H9 (cell line): ENCODE measurements around the gene CHAMP1. TPM values are rescaled to one million over a fixed set of nuclear protein-coding genes. Genes with fewer than 3 reads are reported as not detected.

Experiments used
- DNase-seq: peaks from one replicate; pipeline ENCODE4 v3.0.0-alpha.2; 2017
- H2AFZ ChIP-seq: one replicate; pipeline ENCODE4 v1.6.1; 2013; ENCODE audit warnings: mild to moderate bottlenecking, low read length, control low read depth, moderate library complexity
- H2AK5ac ChIP-seq: 2 replicates; pipeline ENCODE4 v1.6.1; 2013; ENCODE audit warnings: low read length, control low read depth, mixed read lengths; ENCODE audit not compliant: insufficient read length
- H2BK120ac ChIP-seq: one replicate; pipeline ENCODE4 v1.6.1; 2013; ENCODE audit warnings: low read depth, mild to moderate bottlenecking, low read length, control low read depth, inconsistent platforms; ENCODE audit not compliant: poor library complexity, severe bottlenecking
- H2BK12ac ChIP-seq: 2 replicates; pipeline ENCODE4 v1.6.1; 2013; ENCODE audit warnings: low read length, control low read depth, mixed read lengths, low read depth; ENCODE audit not compliant: insufficient read length
- H2BK15ac ChIP-seq: 2 replicates; pipeline ENCODE4 v1.6.1; 2013; ENCODE audit warnings: low read depth, low read length, control low read depth
- H2BK20ac ChIP-seq: one replicate; pipeline ENCODE4 v1.6.1; 2013; ENCODE audit warnings: low read depth, mild to moderate bottlenecking, low read length, control low read depth, inconsistent platforms; ENCODE audit not compliant: poor library complexity, severe bottlenecking
- H2BK5ac ChIP-seq: 2 replicates; pipeline ENCODE4 v1.6.1; 2013; ENCODE audit warnings: low read length, control low read depth, mixed read lengths; ENCODE audit not compliant: insufficient read length
- H3K14ac ChIP-seq: 2 replicates; pipeline ENCODE4 v1.6.1; 2013; ENCODE audit warnings: low read length, control low read depth; ENCODE audit not compliant: insufficient read depth
- H3K18ac ChIP-seq: 2 replicates; pipeline ENCODE4 v1.6.1; 2013; ENCODE audit warnings: low read depth, mild to moderate bottlenecking, mixed read lengths, low read length, control low read depth; ENCODE audit not compliant: insufficient read length
- H3K23ac ChIP-seq: 2 replicates; pipeline ENCODE4 v1.6.1; 2013; ENCODE audit warnings: low read length, control low read depth, mixed read lengths, low read depth; ENCODE audit not compliant: insufficient read length
- H3K23me2 ChIP-seq: 2 replicates; pipeline ENCODE4 v1.6.1; 2013; ENCODE audit warnings: low read depth, mild to moderate bottlenecking, mixed read lengths, low read length, control low read depth; ENCODE audit not compliant: insufficient read length, poor library complexity, severe bottlenecking
- H3K27ac ChIP-seq: 2 replicates; pipeline ENCODE4 v1.5.1; 2013; ENCODE audit warnings: low read length, control low read depth, mixed read lengths, low read depth; ENCODE audit not compliant: insufficient read length
- H3K27me3 ChIP-seq: 2 replicates; pipeline ENCODE4 v1.6.1; 2013; ENCODE audit warnings: low read length, control low read depth, inconsistent platforms; ENCODE audit not compliant: insufficient read depth
- H3K4ac ChIP-seq: 2 replicates; pipeline ENCODE4 v1.6.1; 2013; ENCODE audit warnings: low read depth, mild to moderate bottlenecking, control low read depth, inconsistent platforms, low read length, moderate library complexity
- H3K4me1 ChIP-seq: 2 replicates; pipeline ENCODE4 v1.6.1; 2013; ENCODE audit warnings: low read length, control low read depth, inconsistent platforms; ENCODE audit not compliant: insufficient read depth
- H3K4me2 ChIP-seq: 2 replicates; pipeline ENCODE4 v1.6.1; 2013; ENCODE audit warnings: low read length, control low read depth, mixed read lengths; ENCODE audit not compliant: insufficient read length, insufficient read depth
- H3K56ac ChIP-seq: 2 replicates; pipeline ENCODE4 v1.6.1; 2013; ENCODE audit warnings: low read depth, mild to moderate bottlenecking, mixed read lengths, low read length, control low read depth; ENCODE audit not compliant: insufficient read length
- H3K79me1 ChIP-seq: 2 replicates; pipeline ENCODE4 v1.6.1; 2013; ENCODE audit warnings: low read depth, mild to moderate bottlenecking, moderate library complexity, low read length, control low read depth, inconsistent platforms; ENCODE audit not compliant: insufficient read depth, poor library complexity, severe bottlenecking
- H3K79me2 ChIP-seq: 2 replicates; pipeline ENCODE4 v1.6.1; 2013; ENCODE audit warnings: low read length, control low read depth, inconsistent platforms; ENCODE audit not compliant: insufficient read depth
- H3K9ac ChIP-seq: 2 replicates; pipeline ENCODE4 v1.6.1; 2013; ENCODE audit warnings: low read length, control low read depth, mixed read lengths; ENCODE audit not compliant: insufficient read length; ENCODE audit errors: extremely low read depth
- H3K9me3 ChIP-seq: one replicate; pipeline ENCODE4 v1.6.1; 2013; ENCODE audit warnings: low read depth, low read length, inconsistent platforms; ENCODE audit not compliant: control insufficient read depth
- H3T11ph ChIP-seq: one replicate; pipeline ENCODE4 v1.6.1; 2013; ENCODE audit warnings: mild to moderate bottlenecking, low read length, control low read depth, inconsistent platforms
- H4K20me1 ChIP-seq: one replicate; pipeline ENCODE4 v1.6.1; 2013; ENCODE audit not compliant: control insufficient read depth, insufficient read length, insufficient read depth
- H4K5ac ChIP-seq: 2 replicates; pipeline ENCODE4 v1.6.1; 2013; ENCODE audit warnings: low read depth, mild to moderate bottlenecking, mixed read lengths, low read length, control low read depth; ENCODE audit not compliant: insufficient read length
- H4K8ac ChIP-seq: replicated peaks from 2 replicates; pipeline ENCODE4 v1.6.1; 2013; ENCODE audit warnings: low read length, control low read depth, mixed read lengths, low read depth; ENCODE audit not compliant: insufficient read length
- H4K91ac ChIP-seq: 2 replicates; pipeline ENCODE4 v1.6.1; 2013; ENCODE audit warnings: low read depth, mild to moderate bottlenecking, moderate library complexity, mixed read lengths, low read length, control low read depth; ENCODE audit not compliant: insufficient read length
- H3K27ac Mint-ChIP-seq, 3 experiments: 2 replicates in 2 of 3; 3 replicates in 1 of 3; pipeline ENCODE4 v1.8.0; 2020 to 2021; ENCODE audit warnings: mixed read lengths in 3 of 3, mild to moderate bottlenecking in 1 of 3, moderate library complexity in 1 of 3
- H3K27me3 Mint-ChIP-seq: 2 replicates; pipeline ENCODE4 v1.8.0; 2021; ENCODE audit warnings: low read depth, mild to moderate bottlenecking, moderate library complexity, mixed read lengths
- H3K36me3 Mint-ChIP-seq, 3 experiments: 2 replicates in 2 of 3; 3 replicates in 1 of 3; pipeline ENCODE4 v1.8.0; 2020 to 2021; ENCODE audit warnings: low read depth in 3 of 3, mixed read lengths in 3 of 3; ENCODE audit not compliant: insufficient read depth in 1 of 3
- H3K4me1 Mint-ChIP-seq, 2 experiments: 2 replicates each; pipeline ENCODE4 v1.8.0; 2020; ENCODE audit warnings: mixed read lengths in 2 of 2
- H3K4me3 Mint-ChIP-seq, 2 experiments: 2 replicates in 1 of 2; 3 replicates in 1 of 2; pipeline ENCODE4 v1.8.0; 2020 to 2021; ENCODE audit warnings: mild to moderate bottlenecking in 2 of 2, mixed read lengths in 2 of 2, moderate library complexity in 1 of 2
- H3K9me3 Mint-ChIP-seq, 2 experiments: 2 replicates in 1 of 2; 3 replicates in 1 of 2; pipeline ENCODE4 v1.8.0; 2020; ENCODE audit warnings: mild to moderate bottlenecking in 2 of 2, mixed read lengths in 2 of 2, moderate library complexity in 1 of 2
- WGBS: extraction: QIAGEN DNeasy Blood & Tissue Kit; methylation state at CpG from one replicate; pipeline ENCODE4 v1.1.7; 2013; ENCODE audit warnings: missing lambda C conversion rate, low lambda C conversion rate, mixed read lengths; ENCODE audit not compliant: insufficient read length; ENCODE audit errors: extremely low coverage; 5-methylcytosine and 5-hydroxymethylcytosine counted together
- total RNA-seq: library from RNA; stranded (reverse); gene quantifications from 2 replicates; pipeline ENCODE4 v1.2.1, GENCODE V29; 2021
- TF ChIP-seq, protein P1 (sequence below): fragments of 200-600 bp; sonication (generic); conservative IDR thresholded peaks from 3 replicates; pipeline ENCODE4 v1.8.0; 2021; ENCODE audit warnings: antibody characterized with exemption, mild to moderate bottlenecking

Gene CHAMP1
- total RNA-seq, 1 experiment from 2014 or later = 62.1 TPM

DNA sequence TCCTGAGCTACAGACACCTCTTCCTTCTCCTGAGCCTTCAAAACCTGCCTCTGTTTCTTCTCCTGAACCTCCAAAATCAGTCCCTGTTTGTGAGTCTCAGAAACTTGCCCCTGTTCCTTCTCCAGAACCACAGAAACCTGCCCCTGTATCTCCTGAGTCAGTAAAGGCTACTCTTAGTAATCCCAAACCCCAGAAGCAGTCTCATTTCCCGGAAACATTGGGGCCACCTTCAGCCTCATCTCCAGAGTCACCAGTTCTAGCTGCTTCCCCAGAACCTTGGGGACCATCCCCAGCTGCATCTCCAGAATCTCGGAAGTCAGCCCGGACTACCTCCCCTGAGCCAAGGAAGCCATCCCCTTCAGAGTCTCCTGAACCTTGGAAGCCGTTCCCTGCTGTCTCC, 10.0 kb downstream of the CHAMP1 start:
- Histone ChIP-seq H2BK120ac (no peak overlapping the region), H3K4ac (no peak overlapping the region), H4K5ac (no peak overlapping the region), H3T11ph (no peak overlapping the region), H3K9ac (no peak overlapping the region), H2BK15ac (no peak overlapping the region), H2BK20ac (no peak overlapping the region), H3K27ac (no peak overlapping the region), H3K23me2 (no peaks in the 10 kb centered on the region), H3K4me1 (no peaks in the 10 kb centered on the region; the same call in 1 of the 2 replicates), H4K20me1 (no peaks in the 10 kb centered on the region), H4K8ac (no peak overlapping the region), H2AK5ac (no peak overlapping the region), H3K4me2 (no peak overlapping the region), H3K56ac (no peak overlapping the region), H3K14ac (no peak overlapping the region), H3K27me3 (no peaks in the 10 kb centered on the region), H3K23ac (no peak overlapping the region), H2AFZ (no peak overlapping the region), H2BK5ac (no peak overlapping the region), H3K9me3 (no peaks in the 10 kb centered on the region), H2BK12ac (no peak overlapping the region), H4K91ac (no peak overlapping the region), H3K79me2 (peaks cover 4% of the 10 kb centered on the region; the same call in 1 of the 2 replicates), H3K79me1 (no peaks in the 10 kb centered on the region), H3K18ac (no peak overlapping the region)
- Mint-ChIP-seq H3K4me3 (no peak overlapping the region), H3K9me3 (no peaks in the 10 kb centered on the region), H3K27me3 (no peaks in the 10 kb centered on the region), H3K4me1 (peaks cover 6 to 7% of the 10 kb centered on the region in 2 experiments), H3K36me3 (peaks cover 45 to 77% (median 71%) of the 10 kb centered on the region in 3 experiments), H3K27ac (no peak overlapping the region; a peak in 2 of 7 replicates)
- WGBS = no CpG with 5 or more reads among the region's 4 CpGs
- TF ChIP-seq, protein P1, sequence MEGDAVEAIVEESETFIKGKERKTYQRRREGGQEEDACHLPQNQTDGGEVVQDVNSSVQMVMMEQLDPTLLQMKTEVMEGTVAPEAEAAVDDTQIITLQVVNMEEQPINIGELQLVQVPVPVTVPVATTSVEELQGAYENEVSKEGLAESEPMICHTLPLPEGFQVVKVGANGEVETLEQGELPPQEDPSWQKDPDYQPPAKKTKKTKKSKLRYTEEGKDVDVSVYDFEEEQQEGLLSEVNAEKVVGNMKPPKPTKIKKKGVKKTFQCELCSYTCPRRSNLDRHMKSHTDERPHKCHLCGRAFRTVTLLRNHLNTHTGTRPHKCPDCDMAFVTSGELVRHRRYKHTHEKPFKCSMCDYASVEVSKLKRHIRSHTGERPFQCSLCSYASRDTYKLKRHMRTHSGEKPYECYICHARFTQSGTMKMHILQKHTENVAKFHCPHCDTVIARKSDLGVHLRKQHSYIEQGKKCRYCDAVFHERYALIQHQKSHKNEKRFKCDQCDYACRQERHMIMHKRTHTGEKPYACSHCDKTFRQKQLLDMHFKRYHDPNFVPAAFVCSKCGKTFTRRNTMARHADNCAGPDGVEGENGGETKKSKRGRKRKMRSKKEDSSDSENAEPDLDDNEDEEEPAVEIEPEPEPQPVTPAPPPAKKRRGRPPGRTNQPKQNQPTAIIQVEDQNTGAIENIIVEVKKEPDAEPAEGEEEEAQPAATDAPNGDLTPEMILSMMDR = no peak
- no peak for DNase-seq
